K562 (cell line): Measurements from ENCODE around the gene TMC4. TPM values are rescaled to one million over a fixed set of nuclear protein-coding genes. Genes with fewer than 3 reads are reported as not detected.

ENCODE experiments used
- ESRRA ChIP-seq: fragments of 450-650 bp; IDR thresholded peaks from 2 replicates; pipeline ENCODE4 v1.6.1; 2014; ENCODE audit warnings: low read depth, mild to moderate bottlenecking, moderate library complexity, borderline replicate concordance
- HNRNPL ChIP-seq: fragments of 200-400 bp; formaldehyde crosslinking; IDR thresholded peaks from 2 replicates; pipeline ENCODE4 v1.6.1; 2017; ENCODE audit warnings: low read depth, mild to moderate bottlenecking, low read length
- HOXB6 ChIP-seq: fragments of 250-450 bp; sonication (Bioruptor Pico); IDR thresholded peaks from 2 replicates; pipeline ENCODE4 v1.5.1; 2022; ENCODE audit warnings: mild to moderate bottlenecking, borderline replicate concordance
- KLF13 ChIP-seq: fragments of 450-650 bp; IDR thresholded peaks from 2 replicates; pipeline ENCODE4 v1.6.1; 2016; ENCODE audit warnings: missing genetic modification characterization, low read depth, mild to moderate bottlenecking, missing compliant biosample characterization, moderate library complexity, borderline replicate concordance
- MCM3 ChIP-seq: fragments of 450-650 bp; IDR thresholded peaks from 2 replicates; pipeline ENCODE4 v1.6.1; 2016
- NFXL1 ChIP-seq: fragments of 450-650 bp; formaldehyde crosslinking; IDR thresholded peaks from 2 replicates; pipeline ENCODE4 v1.4.0; 2021; ENCODE audit warnings: mild to moderate bottlenecking
- NR2C2 ChIP-seq, 2 experiments: fragments of 200-800 bp in 1 of 2; sonication (Bioruptor generic) in 1 of 2; sonication (generic) in 1 of 2; formaldehyde crosslinking in 1 of 2; IDR thresholded peaks; 2 replicates each; pipeline versions ENCODE4 v1.6.1 to v1.8.0; 2016 to 2022; ENCODE audit warnings: mild to moderate bottlenecking in 1 of 2, missing compliant biosample characterization in 1 of 2, missing genetic modification characterization in 1 of 2, missing genetic modification reagents in 1 of 2
- RBM22 ChIP-seq: fragments of 200-400 bp; formaldehyde crosslinking; IDR thresholded peaks from 2 replicates; pipeline ENCODE4 v1.6.1; 2018; ENCODE audit warnings: low read length, low read depth; ENCODE audit not compliant: poor library complexity, severe bottlenecking
- RNF2 ChIP-seq: sonication (generic); IDR thresholded peaks from 2 replicates; pipeline ENCODE4 v1.6.1; 2016
- SIX5 ChIP-seq, 2 experiments: IDR thresholded peaks; 2 replicates each; pipeline ENCODE4 v1.6.1; 2011; ENCODE audit warnings: low read length in 2 of 2, borderline replicate concordance in 1 of 2, low read depth in 1 of 2, mild to moderate bottlenecking in 1 of 2, moderate library complexity in 1 of 2; ENCODE audit not compliant: insufficient read depth in 1 of 2
- SMARCA5 ChIP-seq: fragments of 450-650 bp; IDR thresholded peaks from 2 replicates; pipeline ENCODE4 v1.6.1; 2016
- SMARCB1 ChIP-seq: IDR thresholded peaks from 2 replicates; pipeline ENCODE4 v1.6.1; 2011; ENCODE audit warnings: improper control_type of control experiment, low read depth; ENCODE audit not compliant: insufficient read length
- SPI1 ChIP-seq: IDR thresholded peaks from 2 replicates; pipeline ENCODE4 v1.6.1; 2011; ENCODE audit warnings: low read depth, low read length, control low read depth, borderline replicate concordance
- XRCC5 ChIP-seq: fragments of 200-400 bp; formaldehyde crosslinking; IDR thresholded peaks from 2 replicates; pipeline ENCODE4 v1.6.1; 2017; ENCODE audit warnings: low read depth, mild to moderate bottlenecking, low read length
- ZC3H8 ChIP-seq: fragments of 450-650 bp; IDR thresholded peaks from 2 replicates; pipeline ENCODE4 v1.6.1; 2017
- ZNF140 ChIP-seq: fragments of 250-450 bp; sonication (Bioruptor Pico); IDR thresholded peaks from 2 replicates; pipeline ENCODE4 v1.8.0; 2021; ENCODE audit warnings: moderate library complexity, mild to moderate bottlenecking, inconsistent platforms
- ZNF589 ChIP-seq: fragments of 200-800 bp; sonication (Bioruptor generic); IDR thresholded peaks from 2 replicates; pipeline ENCODE4 v1.6.1; 2016; ENCODE audit warnings: low read depth, missing genetic modification characterization, missing compliant biosample characterization
- polyA plus RNA-seq, 8 experiments: library from polyadenylated mRNA; depleted of rRNA in 4 of 8; stranded (reverse) in 5 of 8; unstranded in 3 of 8; fragments of >200 nt; fragmentation: Nextera tagmentation in 2 of 8; fragmentation: Illumina TruSeq in 1 of 8; extraction: Ambion mirVana in 2 of 8; extraction: Trizol in 1 of 8; gene quantifications; 2 replicates each; pipeline versions ENCODE4 v1.2.1 to v1.2.3, GENCODE V29; 2011 to 2014; ENCODE audit warnings: inconsistent platforms in 1 of 8, missing spikeins in 1 of 8
- total RNA-seq, 7 experiments: library from RNA; depleted of rRNA in 6 of 7; stranded (reverse); fragments of >200 nt in 6 of 7; fragmentation: Illumina TruSeq in 2 of 7; extraction: Trizol in 2 of 7; gene quantifications; 2 replicates each; pipeline versions ENCODE4 v1.2.1 to v1.2.3, GENCODE V29; 2011 to 2021; ENCODE audit warnings: low replicate concordance in 1 of 7
- TF ChIP-seq, protein P1 (sequence below): fragments of 450-650 bp; formaldehyde crosslinking; IDR thresholded peaks from 2 replicates; pipeline ENCODE4 v1.4.0; 2022; ENCODE audit warnings: mild to moderate bottlenecking, moderate library complexity
- TF ChIP-seq, protein P2 (sequence below): fragments of 450-650 bp; IDR thresholded peaks from 2 replicates; pipeline ENCODE4 v1.6.1; 2018; ENCODE audit not compliant: partially characterized antibody
- TF ChIP-seq, protein P3 (sequence below), 2 experiments: fragments of 450-650 bp; conservative IDR thresholded peaks; 2 replicates each; pipeline ENCODE4 v1.6.1; 2017; ENCODE audit warnings: mild to moderate bottlenecking in 2 of 2, moderate library complexity in 2 of 2
- TF ChIP-seq, protein P4 (sequence below): fragments of 450-650 bp; IDR thresholded peaks from 2 replicates; pipeline ENCODE4 v1.6.1; 2016; ENCODE audit warnings: low read depth, mild to moderate bottlenecking, moderate library complexity

Gene TMC4
- total and polyA plus RNA-seq, 9 of the 15 experiments (the other 6 are each of a cell fraction or from before 2014, with no cell fraction given): 0.12 to 0.79 (median 0.36) TPM; not detected in 2

DNA sequence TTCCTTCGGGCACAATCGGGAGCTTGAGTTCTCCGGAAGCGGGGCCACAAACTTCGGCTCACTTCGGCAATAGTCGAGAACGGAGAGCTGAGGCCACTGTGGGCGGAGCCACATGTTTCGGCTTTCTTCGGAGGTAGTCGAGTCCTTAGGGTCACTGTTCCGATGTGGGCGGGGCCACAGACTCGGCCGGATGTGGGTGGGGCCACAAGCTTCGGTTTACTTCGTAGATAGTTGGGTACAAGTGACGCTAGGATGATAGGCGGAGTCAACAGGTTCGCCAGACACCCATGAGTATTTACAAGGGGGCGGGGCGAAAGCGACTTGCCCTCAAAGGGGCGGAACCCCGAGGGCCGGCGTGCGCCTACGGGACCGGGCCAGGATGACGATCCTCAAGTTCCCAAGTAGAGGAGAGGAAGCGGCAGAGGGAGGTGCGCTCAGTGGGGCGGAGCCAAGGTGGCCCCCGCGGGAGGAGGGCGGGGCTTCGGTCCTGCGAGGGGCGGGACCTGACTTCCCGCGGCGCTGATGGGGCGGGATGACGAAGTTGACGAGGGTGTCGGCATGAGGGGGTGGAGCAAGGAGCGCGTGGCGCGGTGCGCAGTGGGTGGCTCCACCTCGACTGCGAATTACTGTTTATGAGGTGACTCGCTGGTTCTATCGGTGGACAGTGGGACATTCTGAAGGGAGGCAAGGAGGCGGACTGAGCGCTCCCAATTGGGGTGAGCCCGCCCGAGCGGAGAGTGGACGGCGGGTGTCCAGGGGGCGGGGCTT is 17.0 kb upstream of the TMC4 start (continued):
- TF ChIP-seq XRCC5 (0 out of 2 replicates have a peak, but pooled peaks have one; percentile 6), ZNF140 (CRISPR knock-in tag) (no peak), SMARCB1 (no peak), HOXB6 (CRISPR knock-in tag) (no peak), NR2C2 (CRISPR knock-in tag; IDR thresholded peaks at IDR 0.05) (no peak), NR2C2 (tag; IDR thresholded peaks at IDR 0.05) (peak; percentile 40; the same call in 1 of the 2 replicates), MCM3 (no peak), ZNF589 (CRISPR knock-in tag) (no peak), SPI1 (peak; percentile 77; the same call in 1 of the 2 replicates), SIX5 (IDR thresholded peaks at IDR 0.05; ENCODE audit: borderline replicate concordance in 1 of 2, insufficient read depth in 1 of 2, low read depth in 1 of 2, low read length in 2 of 2) (no peak), ESRRA (peak; percentile 19; the same call in 1 of the 2 replicates), SMARCA5 (peak; percentile 87; the same call in 1 of the 2 replicates), RNF2 (no peak), HNRNPL (no peak), NFXL1 (no peak), KLF13 (tag) (peak; percentile 15; the same call in 1 of the 2 replicates), RBM22 (no peak), ZC3H8 (no peak)
- TF ChIP-seq, protein P1, sequence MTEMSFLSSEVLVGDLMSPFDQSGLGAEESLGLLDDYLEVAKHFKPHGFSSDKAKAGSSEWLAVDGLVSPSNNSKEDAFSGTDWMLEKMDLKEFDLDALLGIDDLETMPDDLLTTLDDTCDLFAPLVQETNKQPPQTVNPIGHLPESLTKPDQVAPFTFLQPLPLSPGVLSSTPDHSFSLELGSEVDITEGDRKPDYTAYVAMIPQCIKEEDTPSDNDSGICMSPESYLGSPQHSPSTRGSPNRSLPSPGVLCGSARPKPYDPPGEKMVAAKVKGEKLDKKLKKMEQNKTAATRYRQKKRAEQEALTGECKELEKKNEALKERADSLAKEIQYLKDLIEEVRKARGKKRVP: 0 out of 2 replicates have a peak, but pooled peaks have one; percentile 29
- TF ChIP-seq, protein P2, sequence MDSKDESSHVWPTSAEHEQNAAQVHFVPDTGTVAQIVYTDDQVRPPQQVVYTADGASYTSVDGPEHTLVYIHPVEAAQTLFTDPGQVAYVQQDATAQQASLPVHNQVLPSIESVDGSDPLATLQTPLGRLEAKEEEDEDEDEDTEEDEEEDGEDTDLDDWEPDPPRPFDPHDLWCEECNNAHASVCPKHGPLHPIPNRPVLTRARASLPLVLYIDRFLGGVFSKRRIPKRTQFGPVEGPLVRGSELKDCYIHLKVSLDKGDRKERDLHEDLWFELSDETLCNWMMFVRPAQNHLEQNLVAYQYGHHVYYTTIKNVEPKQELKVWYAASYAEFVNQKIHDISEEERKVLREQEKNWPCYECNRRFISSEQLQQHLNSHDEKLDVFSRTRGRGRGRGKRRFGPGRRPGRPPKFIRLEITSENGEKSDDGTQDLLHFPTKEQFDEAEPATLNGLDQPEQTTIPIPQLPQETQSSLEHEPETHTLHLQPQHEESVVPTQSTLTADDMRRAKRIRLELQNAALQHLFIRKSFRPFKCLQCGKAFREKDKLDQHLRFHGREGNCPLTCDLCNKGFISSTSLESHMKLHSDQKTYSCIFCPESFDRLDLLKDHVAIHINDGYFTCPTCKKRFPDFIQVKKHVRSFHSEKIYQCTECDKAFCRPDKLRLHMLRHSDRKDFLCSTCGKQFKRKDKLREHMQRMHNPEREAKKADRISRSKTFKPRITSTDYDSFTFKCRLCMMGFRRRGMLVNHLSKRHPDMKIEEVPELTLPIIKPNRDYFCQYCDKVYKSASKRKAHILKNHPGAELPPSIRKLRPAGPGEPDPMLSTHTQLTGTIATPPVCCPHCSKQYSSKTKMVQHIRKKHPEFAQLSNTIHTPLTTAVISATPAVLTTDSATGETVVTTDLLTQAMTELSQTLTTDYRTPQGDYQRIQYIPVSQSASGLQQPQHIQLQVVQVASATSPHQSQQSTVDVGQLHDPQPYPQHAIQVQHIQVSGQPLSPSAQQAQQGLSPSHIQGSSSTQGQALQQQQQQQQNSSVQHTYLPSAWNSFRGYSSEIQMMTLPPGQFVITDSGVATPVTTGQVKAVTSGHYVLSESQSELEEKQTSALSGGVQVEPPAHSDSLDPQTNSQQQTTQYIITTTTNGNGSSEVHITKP: peak; percentile 79
- TF ChIP-seq, protein P3, sequence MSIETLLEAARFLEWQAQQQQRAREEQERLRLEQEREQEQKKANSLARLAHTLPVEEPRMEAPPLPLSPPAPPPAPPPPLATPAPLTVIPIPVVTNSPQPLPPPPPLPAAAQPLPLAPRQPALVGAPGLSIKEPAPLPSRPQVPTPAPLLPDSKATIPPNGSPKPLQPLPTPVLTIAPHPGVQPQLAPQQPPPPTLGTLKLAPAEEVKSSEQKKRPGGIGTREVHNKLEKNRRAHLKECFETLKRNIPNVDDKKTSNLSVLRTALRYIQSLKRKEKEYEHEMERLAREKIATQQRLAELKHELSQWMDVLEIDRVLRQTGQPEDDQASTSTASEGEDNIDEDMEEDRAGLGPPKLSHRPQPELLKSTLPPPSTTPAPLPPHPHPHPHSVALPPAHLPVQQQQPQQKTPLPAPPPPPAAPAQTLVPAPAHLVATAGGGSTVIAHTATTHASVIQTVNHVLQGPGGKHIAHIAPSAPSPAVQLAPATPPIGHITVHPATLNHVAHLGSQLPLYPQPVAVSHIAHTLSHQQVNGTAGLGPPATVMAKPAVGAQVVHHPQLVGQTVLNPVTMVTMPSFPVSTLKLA (conservative IDR thresholded peaks at IDR 0.05): peak; percentile 93 to 94
- TF ChIP-seq, protein P4, sequence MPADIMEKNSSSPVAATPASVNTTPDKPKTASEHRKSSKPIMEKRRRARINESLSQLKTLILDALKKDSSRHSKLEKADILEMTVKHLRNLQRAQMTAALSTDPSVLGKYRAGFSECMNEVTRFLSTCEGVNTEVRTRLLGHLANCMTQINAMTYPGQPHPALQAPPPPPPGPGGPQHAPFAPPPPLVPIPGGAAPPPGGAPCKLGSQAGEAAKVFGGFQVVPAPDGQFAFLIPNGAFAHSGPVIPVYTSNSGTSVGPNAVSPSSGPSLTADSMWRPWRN: 0 out of 2 replicates have a peak, but pooled peaks have one; percentile 44
